ENCODE data around the gene MPV17. TPM values are rescaled to one million over a fixed set of nuclear protein-coding genes. Genes with fewer than 3 reads are reported as not detected.

Gene MPV17
- total and polyA plus RNA-seq, 2 donors (not counting 1 experiment from before 2014, with no cell fraction given): 103 to 137 TPM

DNA sequence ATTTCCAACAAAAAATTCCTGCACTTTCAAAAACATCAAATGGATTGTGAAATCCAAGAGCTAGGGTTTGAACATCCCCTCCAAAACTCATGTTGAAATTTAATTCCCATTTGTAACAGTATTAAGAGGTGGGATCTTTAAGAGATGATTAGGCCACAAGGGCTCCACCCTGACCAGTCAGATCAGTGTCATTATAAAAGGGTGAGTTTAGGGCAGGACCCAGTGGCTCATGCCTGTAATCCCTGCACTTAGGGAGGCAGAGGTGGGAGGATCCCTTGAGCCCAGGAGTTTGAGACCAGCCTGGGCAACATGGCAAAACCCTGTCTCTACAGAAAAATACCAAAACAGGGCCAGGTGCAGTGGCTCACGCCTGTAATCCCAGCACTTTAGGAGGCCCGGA lies 24.7 kb upstream of the MPV17 start:
- Histone ChIP-seq H2AFZ (ENCODE audit: insufficient read depth, low read depth, low read length, poor library complexity, severe bottlenecking) (no peak overlapping the region), H3K27ac (ENCODE audit: low read length in 2 of 2) (no peak overlapping the region), H4K20me1 (ENCODE audit: control insufficient read depth, insufficient read depth, low read length, poor library complexity, severe bottlenecking) (peaks cover 81% of the 10 kb centered on the region), H3K9ac (ENCODE audit: low read length) (no peak overlapping the region), H3K4me1 (ENCODE audit: control insufficient read depth in 2 of 2, insufficient read depth in 2 of 2, low read length in 2 of 2) (no peaks in the 10 kb centered on the region), H3K27me3 (replicated peaks in 1 of 4; ENCODE audit: control extremely low read depth in 1 of 4, control insufficient read depth in 3 of 4, insufficient read depth in 4 of 4, low read length in 3 of 4) (no peaks in the 10 kb centered on the region), H3K4me3 (ENCODE audit: control extremely low read depth in 1 of 5, extremely low read depth in 1 of 5, insufficient read depth in 1 of 5, low read depth in 2 of 5, low read length in 4 of 5) (no peak overlapping the region), H3K9me3 (ENCODE audit: control extremely low read depth in 1 of 3, control insufficient read depth in 2 of 3, insufficient read depth in 1 of 3, low read length in 2 of 3) (no peaks in the 10 kb centered on the region), H3K79me2 (ENCODE audit: control insufficient read depth, insufficient read depth, low read length) (peaks cover 95% of the 10 kb centered on the region), H3K4me2 (replicated peaks; ENCODE audit: low read depth, low read length, poor library complexity, severe bottlenecking) (no peak overlapping the region), H3K36me3 (replicated peaks in 1 of 2; ENCODE audit: control extremely low read depth in 1 of 2, control insufficient read depth in 1 of 2, extremely low read depth in 1 of 2, insufficient read depth in 2 of 2, low read length in 1 of 2) (peaks cover 0 to 20% of the 10 kb centered on the region in 2 experiments)
- H3K4me1 Mint-ChIP-seq: peaks cover 24% of the 10 kb centered on the region
- POLR2A ChIA-PET: interaction anchor here (0.7 kb wide), 1 partner anchor 9 kb away, joined by 3 read pairs; no protein-coding TSS in a partner anchor
- no peak overlapping the region for H3K27ac Mint-ChIP-seq
- intact Hi-C loops (cut with micrococcal nuclease): no loop called here
- TF ChIP-seq, protein P1, sequence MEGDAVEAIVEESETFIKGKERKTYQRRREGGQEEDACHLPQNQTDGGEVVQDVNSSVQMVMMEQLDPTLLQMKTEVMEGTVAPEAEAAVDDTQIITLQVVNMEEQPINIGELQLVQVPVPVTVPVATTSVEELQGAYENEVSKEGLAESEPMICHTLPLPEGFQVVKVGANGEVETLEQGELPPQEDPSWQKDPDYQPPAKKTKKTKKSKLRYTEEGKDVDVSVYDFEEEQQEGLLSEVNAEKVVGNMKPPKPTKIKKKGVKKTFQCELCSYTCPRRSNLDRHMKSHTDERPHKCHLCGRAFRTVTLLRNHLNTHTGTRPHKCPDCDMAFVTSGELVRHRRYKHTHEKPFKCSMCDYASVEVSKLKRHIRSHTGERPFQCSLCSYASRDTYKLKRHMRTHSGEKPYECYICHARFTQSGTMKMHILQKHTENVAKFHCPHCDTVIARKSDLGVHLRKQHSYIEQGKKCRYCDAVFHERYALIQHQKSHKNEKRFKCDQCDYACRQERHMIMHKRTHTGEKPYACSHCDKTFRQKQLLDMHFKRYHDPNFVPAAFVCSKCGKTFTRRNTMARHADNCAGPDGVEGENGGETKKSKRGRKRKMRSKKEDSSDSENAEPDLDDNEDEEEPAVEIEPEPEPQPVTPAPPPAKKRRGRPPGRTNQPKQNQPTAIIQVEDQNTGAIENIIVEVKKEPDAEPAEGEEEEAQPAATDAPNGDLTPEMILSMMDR (IDR thresholded peaks at IDR 0.05): no peak
- no peak for TF ChIP-seq EZH2 (IDR thresholded peaks at IDR 0.05; ENCODE audit: borderline replicate concordance, insufficient read depth, low read depth, low read length, poor library complexity, severe bottlenecking)
- H3K4me3 Mint-ChIP-seq: no peak overlapping the region
- 96% methylated on average over 2 of the region's 2 CpGs for WGBS (ENCODE audit: insufficient coverage)
- H3K27me3 Mint-ChIP-seq: no peaks in the 10 kb centered on the region
- CTCF ChIA-PET: interaction anchor here (0.6 kb wide), 1 partner anchor 44 kb away, joined by 5 read pairs; no protein-coding TSS in a partner anchor
- ATAC-seq (ENCODE audit: low read depth) (no peak), DNase-seq (no peak)
- no peaks in the 10 kb centered on the region for H3K9me3 Mint-ChIP-seq (ENCODE audit: insufficient read depth)

DNA sequence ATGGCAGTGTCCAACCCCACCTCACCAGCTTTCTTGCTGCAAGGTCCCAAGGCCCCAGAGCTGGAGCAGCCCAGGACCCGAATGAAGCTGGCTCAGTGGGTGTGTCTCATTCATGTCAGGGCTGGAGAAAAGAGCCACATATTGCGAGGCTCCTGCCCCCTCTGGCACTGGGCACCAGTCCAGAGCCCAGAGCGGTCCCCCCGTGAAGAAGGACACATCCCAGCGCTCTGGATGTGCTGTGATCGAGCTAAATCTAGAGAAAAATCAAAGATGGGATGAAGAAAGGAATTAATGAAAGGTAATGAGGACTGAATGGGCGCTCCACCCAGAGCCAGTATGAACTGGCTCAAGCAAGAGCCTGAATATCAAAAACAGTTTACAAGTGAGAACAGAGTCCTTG lies 13.3 kb upstream of the MPV17 start:
- Histone ChIP-seq H3K4me3 (ENCODE audit: control extremely low read depth in 1 of 5, extremely low read depth in 1 of 5, insufficient read depth in 1 of 5, low read depth in 2 of 5, low read length in 4 of 5) (no peak overlapping the region), H3K9me3 (ENCODE audit: control extremely low read depth in 1 of 3, control insufficient read depth in 2 of 3, insufficient read depth in 1 of 3, low read length in 2 of 3) (no peaks in the 10 kb centered on the region), H3K9ac (ENCODE audit: low read length) (no peak overlapping the region), H3K36me3 (replicated peaks in 1 of 2; ENCODE audit: control extremely low read depth in 1 of 2, control insufficient read depth in 1 of 2, extremely low read depth in 1 of 2, insufficient read depth in 2 of 2, low read length in 1 of 2) (peaks cover 17 to 57% of the 10 kb centered on the region in 2 experiments), H2AFZ (ENCODE audit: insufficient read depth, low read depth, low read length, poor library complexity, severe bottlenecking) (no peak overlapping the region), H4K20me1 (ENCODE audit: control insufficient read depth, insufficient read depth, low read length, poor library complexity, severe bottlenecking) (no peaks in the 10 kb centered on the region), H3K4me2 (replicated peaks; ENCODE audit: low read depth, low read length, poor library complexity, severe bottlenecking) (no peak overlapping the region), H3K27ac (ENCODE audit: low read length in 2 of 2) (no peak overlapping the region), H3K4me1 (ENCODE audit: control insufficient read depth in 2 of 2, insufficient read depth in 2 of 2, low read length in 2 of 2) (no peaks in the 10 kb centered on the region), H3K79me2 (ENCODE audit: control insufficient read depth, insufficient read depth, low read length) (no peaks in the 10 kb centered on the region), H3K27me3 (replicated peaks in 1 of 4; ENCODE audit: control extremely low read depth in 1 of 4, control insufficient read depth in 3 of 4, insufficient read depth in 4 of 4, low read length in 3 of 4) (no peaks in the 10 kb centered on the region)
- no peaks in the 10 kb centered on the region for H3K9me3 Mint-ChIP-seq (ENCODE audit: insufficient read depth)
- 95% methylated on average over 4 of the region's 7 CpGs for WGBS (ENCODE audit: insufficient coverage)
- TF ChIP-seq EZH2 (IDR thresholded peaks at IDR 0.05; ENCODE audit: borderline replicate concordance, insufficient read depth, low read depth, low read length, poor library complexity, severe bottlenecking): no peak
- TF ChIP-seq, protein P1 (IDR thresholded peaks at IDR 0.05): no peak
- ChIA-PET POLR2A (no interaction called here), CTCF (interaction anchor here (0.9 kb wide), 1 partner anchor 33 kb away, joined by 3 read pairs; no protein-coding TSS in a partner anchor)
- no peaks in the 10 kb centered on the region for H3K27me3 Mint-ChIP-seq
- H3K4me3 Mint-ChIP-seq: no peak overlapping the region
- no peak overlapping the region for H3K27ac Mint-ChIP-seq
- H3K4me1 Mint-ChIP-seq: no peaks in the 10 kb centered on the region
- intact Hi-C loops (cut with micrococcal nuclease): no loop called here
- DNase-seq (no peak), ATAC-seq (ENCODE audit: low read depth) (no peak)

All from B cell (primary cell).